Activated CD8-positive, alpha-beta memory T cell treated with anti-CD3 and anti-CD28 coated beads, Interleukin-2, amount 50 U/mL, for 24 hours (primary cell): ENCODE data around the gene GAS1.

Experiments
- DNase-seq: peaks from one replicate; pipeline ENCODE4 v3.0.0-alpha.2; 2020; ENCODE audit errors: extremely low read depth

The GAS1 gene, protein sequence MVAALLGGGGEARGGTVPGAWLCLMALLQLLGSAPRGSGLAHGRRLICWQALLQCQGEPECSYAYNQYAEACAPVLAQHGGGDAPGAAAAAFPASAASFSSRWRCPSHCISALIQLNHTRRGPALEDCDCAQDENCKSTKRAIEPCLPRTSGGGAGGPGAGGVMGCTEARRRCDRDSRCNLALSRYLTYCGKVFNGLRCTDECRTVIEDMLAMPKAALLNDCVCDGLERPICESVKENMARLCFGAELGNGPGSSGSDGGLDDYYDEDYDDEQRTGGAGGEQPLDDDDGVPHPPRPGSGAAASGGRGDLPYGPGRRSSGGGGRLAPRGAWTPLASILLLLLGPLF

DNA sequence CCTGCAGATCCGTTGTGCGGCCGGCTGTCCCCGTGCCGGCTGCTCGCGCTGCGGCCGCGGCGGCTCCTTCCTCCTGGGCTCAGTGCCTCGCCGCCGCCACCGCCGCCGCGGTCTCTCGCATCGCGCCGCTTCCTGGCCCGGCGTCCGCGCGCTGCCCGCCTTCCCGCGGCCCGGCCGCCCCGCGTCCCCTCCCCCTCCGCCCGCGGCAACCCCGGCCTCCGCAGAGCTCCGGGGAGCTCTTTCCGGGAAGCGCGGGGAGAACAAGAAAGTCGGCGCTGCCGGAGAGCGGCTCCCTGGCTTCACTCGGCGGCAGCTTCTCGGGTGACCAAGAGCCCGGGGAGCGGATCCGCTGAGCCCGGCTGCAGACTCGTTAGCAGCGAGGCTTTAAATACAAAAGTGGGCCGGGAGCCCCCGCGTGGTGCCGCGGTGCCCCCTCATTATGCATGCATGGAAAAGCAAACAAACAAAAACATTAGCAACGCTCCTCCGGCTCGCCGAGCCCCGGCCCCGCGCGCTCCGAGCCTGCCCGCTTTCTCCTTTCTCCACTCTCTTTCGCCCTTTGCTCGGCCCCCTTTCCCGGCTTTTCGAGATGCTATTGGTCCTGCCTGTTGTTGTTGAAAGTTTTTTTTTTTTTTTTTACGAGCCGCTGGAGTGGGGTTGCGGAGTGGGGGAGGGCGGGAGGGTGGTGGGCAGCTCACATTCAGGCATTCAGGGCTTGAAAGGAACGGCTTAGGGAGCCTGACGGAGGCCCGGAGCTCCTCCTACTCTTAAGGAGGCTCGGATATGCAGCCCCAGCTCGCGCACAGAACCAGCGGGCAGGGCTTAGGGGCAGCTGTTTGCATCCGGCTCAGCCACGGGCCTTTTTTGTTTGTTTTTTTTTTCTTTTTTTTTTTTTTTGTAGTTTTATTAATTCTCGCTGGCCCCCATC, at the start of gene GAS1:
TSS of gene GAS1 (minus strand) at position 361 of the 928 bp plus-strand sequence. CDS start 727 bp downstream, outside the sequence.
- no peak for DNase-seq

DNA sequence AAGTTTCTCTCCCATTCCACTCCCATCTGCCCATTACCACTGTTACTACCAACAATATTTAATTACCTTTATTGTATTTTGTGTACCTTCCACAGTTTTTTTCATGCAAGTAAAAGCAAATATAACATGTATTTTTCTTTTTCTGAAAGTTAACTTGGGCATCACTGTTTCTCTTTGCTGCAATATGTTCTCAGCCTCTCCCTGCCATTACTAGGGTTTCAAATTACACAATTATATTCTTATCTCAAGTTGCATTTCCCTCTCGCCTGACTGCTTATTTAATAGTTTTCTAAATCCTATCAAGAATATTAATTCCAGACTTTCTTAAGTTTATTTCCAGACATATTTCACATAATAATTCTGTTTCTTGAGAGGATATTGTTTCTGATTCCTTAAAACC, 46.9 kb upstream of the GAS1 start:
- no peak for DNase-seq

DNA sequence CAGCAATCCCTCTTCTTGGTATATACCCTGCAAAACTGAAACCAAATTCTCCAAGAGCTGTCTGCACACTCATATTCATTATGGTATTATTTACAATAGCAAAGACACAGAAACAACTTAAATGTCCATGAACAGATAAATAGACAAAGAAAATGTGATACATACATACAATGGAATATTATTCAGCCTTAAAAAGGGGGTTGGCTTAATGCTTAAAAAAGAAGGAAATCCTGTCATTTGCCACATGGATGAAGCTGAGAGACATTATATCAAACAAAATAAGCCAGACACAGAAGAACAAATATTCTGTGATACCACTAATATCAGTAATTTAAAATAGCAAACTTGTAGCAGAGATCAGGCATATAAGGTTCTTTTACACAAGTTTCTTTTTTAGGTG, 46.5 kb upstream of the GAS1 start:
- no peak for DNase-seq

DNA sequence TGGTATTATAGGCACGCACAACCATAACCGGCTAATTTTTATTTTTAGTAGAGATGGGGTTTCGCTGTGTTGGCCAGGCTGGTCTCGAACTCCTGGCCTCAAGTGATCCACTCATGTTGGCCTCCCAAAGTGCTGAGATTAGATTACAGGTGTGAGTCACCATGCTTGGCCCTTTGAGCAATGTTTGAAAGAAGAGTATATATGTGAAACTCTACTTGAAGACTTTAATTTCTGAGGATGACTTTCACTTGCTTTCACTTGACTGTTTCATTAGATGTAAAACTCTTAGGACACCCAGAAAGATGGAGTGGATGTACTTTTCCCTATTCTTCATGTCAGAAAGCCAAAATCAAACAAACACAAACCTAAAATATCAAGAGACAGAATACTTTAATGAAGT, 43.8 kb upstream of the GAS1 start:
- DNase-seq, result no peak

DNA sequence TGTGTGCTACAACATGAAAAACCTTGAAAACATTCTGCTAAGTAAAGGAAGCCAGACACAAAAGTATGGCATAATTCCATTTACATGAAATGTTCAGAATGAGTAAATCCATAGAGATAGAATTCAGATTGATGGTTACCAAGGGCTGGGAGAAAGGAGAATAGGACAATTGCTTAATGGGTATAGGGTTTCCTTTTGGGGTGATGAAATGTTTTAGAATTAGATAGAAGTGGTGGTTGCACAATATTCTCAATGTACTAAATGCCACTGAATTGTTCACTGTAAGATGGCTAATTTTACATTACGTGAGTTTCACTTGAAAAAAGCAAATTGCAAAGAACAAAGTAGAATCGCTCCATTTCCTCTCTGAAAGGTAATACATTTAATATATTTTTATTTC, 43.0 kb upstream of the GAS1 start:
- no peak for DNase-seq

DNA sequence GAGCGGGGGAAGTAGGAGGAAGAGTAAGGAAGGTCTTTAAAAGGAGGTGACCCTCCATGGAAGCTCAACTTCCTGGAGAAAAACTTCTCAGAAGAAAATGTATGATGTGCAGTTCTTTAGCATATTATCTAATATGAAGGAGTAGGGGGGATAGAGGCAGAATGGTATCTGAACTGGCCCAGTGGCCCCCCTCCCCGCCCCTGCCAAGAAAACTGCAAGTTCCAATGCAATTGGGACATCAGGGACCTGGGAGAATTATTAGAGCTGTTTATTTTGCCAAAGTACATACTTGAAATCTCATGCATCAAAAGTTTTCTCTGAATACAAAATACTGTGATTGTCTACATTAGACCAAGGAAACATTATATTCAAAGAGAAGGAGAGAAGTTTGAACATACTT, 40.6 kb upstream of the GAS1 start:
- DNase-seq, result no peak

DNA sequence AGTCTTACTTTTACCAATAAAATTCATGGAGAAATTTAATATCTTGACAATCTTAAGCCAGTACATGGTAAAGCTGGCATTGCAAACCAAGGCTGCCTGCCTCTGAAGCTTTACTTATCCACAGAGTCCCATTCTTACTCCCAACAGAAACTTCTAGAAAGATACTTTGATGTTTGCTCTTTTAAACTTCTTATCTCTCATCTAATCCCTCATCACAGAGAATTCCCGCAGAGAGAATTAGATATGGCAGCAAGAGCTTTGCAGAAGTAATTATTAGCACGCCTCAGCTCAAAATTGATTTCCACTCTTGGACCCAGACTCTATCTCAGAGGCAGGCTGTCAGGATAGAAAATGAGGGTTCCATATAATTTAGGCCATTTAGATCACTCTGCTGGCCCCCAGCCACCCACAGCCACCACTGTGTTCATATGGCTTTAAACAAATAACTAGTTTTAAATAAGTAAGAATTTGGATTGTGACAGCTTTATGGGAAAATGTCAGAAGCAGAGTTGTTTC, 37.9 kb upstream of the GAS1 start:
- DNase-seq, result no peak

DNA sequence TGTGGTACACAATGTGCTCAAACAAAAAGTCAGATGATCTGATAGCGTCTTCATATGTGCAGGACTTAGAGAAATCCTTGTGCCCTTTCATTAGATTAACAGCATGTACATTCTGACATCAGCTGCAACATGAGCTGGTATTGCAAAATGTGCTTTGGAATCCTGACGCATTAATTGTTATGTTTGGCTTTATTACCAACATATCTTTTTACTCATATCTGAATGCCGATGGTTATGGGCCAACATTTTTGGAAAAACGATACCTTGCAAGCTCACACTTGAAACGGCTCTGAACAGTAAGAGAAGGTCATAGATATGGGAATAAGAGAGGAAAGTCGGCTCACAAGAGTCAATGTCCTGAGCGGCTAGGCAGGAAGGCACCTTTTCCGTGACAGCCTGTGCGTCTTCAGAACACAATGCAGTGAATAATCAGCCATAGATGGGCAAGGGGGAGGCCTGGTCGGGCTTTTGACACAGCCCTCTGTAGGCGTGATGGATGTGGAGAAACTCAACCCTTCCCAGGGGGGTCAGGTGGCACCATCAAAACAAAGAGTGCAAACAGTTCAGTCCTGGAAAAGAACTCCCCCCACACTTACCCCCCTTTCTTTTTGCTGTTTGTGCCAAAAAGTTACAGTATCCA, 36.4 kb upstream of the GAS1 start:
- DNase-seq, result no peak

DNA sequence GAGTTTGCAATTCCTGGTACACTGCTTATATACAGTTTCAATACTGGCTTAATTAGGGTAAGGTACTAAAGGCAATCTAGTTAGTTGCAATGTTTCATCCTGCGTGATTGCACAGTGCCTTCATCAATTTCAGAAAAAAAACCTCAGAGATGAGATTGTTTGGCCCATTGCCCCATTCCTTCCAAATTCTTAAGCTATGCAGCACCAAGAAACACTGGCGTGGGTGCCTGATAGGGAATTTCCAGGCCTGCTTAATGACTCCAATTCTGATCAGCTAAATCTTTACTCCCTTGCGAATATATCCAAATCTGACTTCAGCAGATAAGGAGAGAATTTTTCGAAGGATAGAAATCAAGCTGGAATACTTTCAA, 35.9 kb upstream of the GAS1 start:
- no peak for DNase-seq

DNA sequence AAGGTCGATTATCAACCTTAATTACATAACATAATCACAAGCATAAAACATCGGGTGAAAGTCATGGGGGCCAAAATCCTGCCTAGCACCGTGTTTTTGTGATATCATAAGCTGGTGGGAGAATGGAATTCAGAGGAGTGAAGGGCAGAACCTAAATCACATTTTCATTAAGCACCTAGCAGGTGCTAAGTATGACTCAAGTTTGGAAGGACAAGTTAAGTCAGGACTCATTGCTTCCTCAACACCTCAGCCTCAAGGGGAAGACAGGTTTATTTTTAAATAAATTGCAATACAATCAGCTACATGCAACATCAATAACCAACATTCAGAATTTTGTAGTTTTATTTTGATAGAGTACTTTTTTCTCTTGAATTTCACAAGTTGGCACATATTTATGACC, 33.5 kb upstream of the GAS1 start:
- no peak for DNase-seq

DNA sequence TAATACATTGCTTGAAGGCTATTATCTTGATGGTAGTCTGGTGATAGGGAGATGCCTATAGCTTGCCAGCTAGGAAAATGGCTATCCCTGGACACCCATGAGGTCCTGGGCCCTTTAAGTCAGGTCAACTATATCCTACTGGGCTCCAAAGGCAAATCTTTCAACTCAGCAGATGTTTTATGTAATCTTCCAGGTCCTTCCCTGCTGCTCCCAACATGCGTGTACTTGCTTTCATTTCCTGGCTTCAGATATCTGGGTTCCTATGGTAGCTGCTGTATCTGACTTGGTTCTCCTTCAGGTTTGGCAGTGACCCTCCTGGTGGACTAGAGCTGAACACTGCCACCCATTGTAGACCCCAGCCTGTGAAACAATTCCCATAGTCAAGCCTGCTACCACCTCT, 32.4 kb upstream of the GAS1 start:
- DNase-seq, result no peak

DNA sequence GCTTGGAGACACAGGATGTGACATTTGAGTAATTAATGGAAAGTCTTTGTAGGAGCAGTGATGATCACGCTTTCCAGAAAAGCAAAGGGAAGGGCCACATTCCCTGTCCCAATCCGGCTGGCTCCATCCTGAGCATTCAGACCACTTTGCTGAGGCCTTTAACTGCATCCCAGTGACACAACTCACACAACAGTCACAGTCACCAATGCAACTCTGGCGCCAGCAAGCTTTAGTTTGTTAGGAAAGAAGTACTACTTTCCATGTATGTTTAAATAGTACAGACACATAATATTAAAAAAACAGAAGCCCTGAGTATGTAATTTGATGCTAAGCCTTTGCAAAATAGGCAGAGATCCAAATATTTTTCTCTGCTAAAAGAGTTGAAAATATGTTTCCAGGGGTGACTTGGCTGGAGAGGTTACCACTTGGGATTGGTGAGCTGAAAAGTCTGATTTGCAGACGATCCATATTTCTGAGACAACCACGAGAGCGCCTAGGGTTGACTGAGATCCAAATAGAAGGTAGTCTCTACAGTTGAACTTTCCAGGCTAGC, 31.7 kb upstream of the GAS1 start:
- DNase-seq, result no peak

DNA sequence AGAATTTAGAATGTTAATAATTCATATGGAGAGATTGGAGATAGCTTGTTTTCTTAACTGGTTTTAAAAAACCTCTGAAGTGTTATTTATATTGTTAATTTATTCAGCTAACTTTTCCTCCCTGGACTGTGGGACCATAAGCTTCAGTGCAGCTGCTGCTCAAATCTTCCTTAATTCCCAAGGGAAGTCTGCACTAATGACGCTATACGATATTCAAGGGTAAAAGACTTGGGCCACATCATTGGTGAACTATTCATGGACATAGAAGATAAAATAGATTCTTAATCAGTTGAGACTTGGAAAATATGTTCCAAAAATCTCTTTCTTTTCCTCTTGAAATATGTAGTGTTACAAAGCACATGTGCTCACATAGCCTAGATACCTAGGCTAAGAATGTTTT, 31.1 kb upstream of the GAS1 start:
- no peak for DNase-seq

DNA sequence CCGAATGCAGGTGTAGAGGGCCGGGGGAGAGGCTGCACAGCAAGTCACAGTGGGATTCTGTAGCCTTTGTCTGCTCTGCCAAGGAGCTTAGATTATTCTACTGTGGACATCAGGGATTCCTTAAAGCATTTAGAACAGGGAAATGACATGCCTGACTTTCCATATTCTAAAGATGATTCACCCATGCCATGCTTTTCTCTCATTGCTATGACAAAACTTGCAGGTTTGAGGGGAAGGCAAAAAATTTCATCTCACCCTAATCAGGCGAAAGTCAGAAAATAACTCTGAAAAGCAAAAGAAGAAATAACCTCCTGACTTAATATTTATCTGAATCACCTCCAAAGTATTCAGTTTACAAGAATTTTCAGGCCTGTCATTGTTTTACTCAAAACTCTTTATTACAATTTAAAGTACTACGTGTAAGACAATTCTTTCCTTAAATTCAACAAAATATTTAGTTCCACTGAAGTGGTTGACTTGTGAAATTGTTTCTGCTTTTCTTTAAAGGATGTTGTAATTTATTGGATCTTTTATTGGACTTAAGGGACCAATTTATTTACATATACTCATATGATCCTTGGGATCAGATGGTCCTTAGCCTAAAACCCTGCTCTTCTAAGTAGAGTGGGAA, 30.0 kb upstream of the GAS1 start:
- DNase-seq, result no peak

DNA sequence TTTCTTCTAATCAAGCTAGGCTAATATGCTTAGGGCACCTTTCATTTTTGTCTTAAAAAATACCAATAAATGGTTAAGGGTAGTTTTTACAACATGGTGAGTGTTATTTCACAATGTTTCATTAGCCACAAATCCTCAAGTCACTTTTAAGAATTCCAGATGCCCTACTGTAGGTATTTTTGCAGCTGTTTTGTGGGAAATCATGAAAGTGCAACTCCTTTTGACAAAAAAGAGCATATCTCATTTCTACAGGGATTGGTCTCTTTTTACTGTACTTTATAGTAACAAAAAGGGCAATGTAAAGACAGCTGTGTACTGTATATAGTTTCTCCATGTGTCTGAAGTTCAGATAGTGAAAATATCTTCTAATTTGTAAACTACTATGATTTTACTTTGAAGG, 28.3 kb upstream of the GAS1 start:
- no peak for DNase-seq

DNA sequence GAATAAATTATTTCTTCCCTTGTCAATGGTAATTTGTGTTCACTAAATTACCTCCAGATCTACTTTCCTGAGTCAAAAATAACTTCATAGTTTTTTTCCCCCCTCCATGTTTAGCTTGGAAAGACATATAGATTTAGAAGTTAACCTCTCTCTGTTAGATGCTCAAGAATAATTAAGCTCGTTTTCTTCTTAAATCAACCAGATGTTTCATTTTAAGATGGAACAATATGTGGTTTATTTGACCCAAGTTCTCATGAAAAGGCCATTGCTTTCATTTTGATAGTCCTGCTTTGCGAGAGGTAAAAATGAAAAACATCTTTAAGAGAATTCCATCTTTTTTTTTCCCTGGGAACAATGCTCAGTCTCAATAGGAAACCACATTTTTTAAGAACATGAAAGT, 27.7 kb upstream of the GAS1 start:
- no peak for DNase-seq

DNA sequence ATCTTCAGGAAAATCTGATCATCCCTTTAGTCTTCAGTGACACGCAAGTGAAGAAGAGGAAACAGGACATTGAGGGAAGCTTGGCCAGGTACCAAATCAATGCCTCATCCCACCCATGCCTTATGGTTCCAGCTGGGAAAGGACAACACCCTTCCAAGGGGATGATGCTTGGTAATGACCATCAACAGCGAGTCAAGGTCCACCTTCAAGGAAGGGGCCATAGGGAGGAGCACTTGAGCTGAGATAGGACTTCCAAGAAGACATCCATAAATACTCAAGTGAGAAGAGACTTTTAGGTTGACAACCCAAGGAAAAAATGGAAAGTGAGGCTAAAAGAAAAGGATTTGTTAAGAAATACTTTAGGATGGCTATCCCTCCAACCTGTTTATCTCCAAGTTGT, 27.1 kb upstream of the GAS1 start:
- DNase-seq, result no peak

DNA sequence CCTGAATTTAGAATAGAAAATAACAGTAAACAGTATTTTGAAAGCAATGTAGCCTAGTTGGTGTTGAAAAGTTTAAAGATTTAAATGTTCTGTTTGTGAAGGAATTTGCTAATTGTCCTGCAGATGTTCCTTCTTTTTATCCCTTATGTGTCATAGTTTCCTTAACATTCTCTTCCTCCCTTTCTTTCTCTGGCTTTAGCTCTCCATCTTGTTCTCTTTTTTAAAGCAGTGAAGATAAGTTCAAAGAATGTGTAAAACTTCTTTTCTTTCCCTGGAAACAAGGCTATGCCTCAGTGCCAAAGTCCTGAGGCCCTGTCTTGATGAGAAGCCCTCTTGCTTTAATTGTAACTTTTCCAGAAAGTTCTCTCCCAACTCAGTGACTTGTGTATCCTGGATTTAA, 24.4 kb upstream of the GAS1 start:
- no peak for DNase-seq

DNA sequence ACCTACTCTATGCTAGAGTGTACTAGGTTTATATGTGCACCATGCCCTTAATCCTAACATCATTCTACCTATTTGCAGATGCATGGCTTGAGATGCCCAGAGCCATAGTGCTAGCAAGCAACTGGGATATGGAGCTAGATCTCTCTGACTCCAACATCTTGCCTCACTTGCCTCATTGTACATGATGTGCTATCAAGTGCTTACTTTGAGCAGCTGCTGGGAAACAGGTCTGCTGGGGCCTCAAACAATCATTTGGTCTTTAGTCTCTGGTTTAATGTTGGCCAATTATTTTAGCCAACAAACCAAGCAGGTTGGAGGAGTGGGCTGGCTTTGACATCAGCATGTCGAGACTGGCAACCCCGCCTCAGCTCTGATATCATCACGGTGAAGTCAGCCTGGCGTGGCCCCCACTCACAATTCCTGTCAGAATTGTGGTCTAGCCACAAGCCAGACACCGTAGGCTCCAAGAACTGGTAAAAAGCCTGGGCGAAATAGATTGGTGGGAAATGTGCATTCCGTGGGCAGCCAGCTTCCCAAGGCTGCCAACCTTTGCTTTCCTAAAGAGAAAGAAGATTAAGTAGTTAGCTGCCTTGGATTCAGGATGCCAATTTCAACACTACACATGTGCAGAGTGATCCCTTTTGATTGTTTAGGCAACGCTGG, 21.1 kb upstream of the GAS1 start:
- no peak for DNase-seq

DNA sequence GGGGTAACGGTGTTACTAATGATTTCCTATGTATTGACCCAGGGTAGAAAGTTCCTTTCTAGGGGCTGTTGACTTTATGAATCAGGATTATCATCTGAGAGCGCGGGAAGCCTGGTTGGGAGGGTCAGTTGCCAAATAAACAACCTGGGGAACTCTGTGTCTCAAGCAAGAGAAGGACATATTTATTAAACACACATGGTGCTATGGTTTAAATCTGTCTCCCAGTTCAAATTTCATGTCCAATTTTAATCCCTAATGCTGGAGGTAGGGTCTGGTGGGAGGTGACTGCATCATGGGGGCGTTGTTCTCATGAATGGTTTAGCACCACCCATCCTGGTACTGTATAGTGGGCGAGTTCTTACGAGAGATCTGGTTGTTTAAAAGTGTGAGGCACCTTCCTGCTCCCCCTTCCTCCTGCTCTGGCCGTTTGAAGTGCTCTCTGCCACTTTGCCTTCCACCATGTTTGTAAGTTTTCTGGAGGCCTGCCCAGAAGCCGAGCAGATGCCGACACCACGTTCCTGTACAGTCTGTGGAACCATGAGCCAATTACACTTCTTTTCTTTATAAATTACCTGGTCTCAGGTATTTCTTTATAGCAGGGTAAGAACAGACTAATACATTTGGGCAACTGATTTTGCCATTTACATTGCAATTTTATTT, 19.7 kb upstream of the GAS1 start:
- no peak for DNase-seq
